Breast epithelium (tissue), 4 donors: ENCODE results near the gene NOX1. TPM values are rescaled to one million over a fixed set of nuclear protein-coding genes. Genes with fewer than 3 reads are reported as not detected.

Source experiments
- DNase-seq, 2 donors: peaks; one replicate each; pipeline ENCODE4 v3.0.0-alpha.2; 2019; ENCODE audit warnings: low spot score in 2 of 2
- H3K27ac ChIP-seq, 2 donors: fragments of 200-600 bp; sonication (generic) in 1 of 2; one replicate each; pipeline ENCODE4 v1.5.1; 2016 to 2019; ENCODE audit warnings: mild to moderate bottlenecking in 1 of 2
- H3K27me3 ChIP-seq, 2 donors: fragments of 200-600 bp; sonication (generic) in 1 of 2; one replicate each; pipeline versions ENCODE4 v1.5.1 to v1.6.0; 2017 to 2019; ENCODE audit warnings: control low read depth in 1 of 2, mild to moderate bottlenecking in 1 of 2
- H3K36me3 ChIP-seq: fragments of 200-600 bp; one replicate; pipeline ENCODE4 v1.5.1; 2019
- H3K4me1 ChIP-seq, 2 donors: fragments of 200-600 bp; sonication (generic); one replicate each; pipeline ENCODE4 v1.5.1; 2016 to 2019; ENCODE audit warnings: control low read depth in 1 of 2
- H3K4me3 ChIP-seq, 3 donors: fragments of 200-600 bp; sonication (generic); 1 replicate in 2 of 3; 2 replicates in 1 of 3; pipeline ENCODE4 v1.5.1; 2016 to 2019; ENCODE audit warnings: mild to moderate bottlenecking in 3 of 3, moderate library complexity in 2 of 3
- H3K9me3 ChIP-seq, 2 donors: fragments of 200-600 bp; sonication (generic) in 1 of 2; one replicate each; pipeline ENCODE4 v1.5.1; 2016 to 2019; ENCODE audit warnings: control low read depth in 1 of 2
- POLR2A ChIP-seq: fragments of 450-650 bp; IDR thresholded peaks from one replicate; pipeline ENCODE4 v1.6.1; 2016; ENCODE audit warnings: antibody characterized with exemption, mild to moderate bottlenecking, moderate library complexity
- POLR2AphosphoS5 ChIP-seq, 3 donors: sonication (generic); formaldehyde crosslinking; IDR thresholded peaks; one replicate each; pipeline ENCODE4 v1.6.1; 2017; ENCODE audit warnings: antibody characterized with exemption in 3 of 3
- intact Hi-C: fragments of 100-400 bp; cut with DNase I; formaldehyde crosslinking; loops from one replicate; pipeline ENCODE4 v1.15.1; 2023; ENCODE audit warnings: low total_unique reads
- total RNA-seq, 3 donors: library from RNA; depleted of rRNA; stranded (reverse); fragments of >200 nt; gene quantifications; one replicate each; pipeline ENCODE4 v1.1.0, GENCODE V29; 2016
- TF ChIP-seq, protein P1 (sequence below), 3 donors: fragments of 450-650 bp; IDR thresholded peaks; one replicate each; pipeline ENCODE4 v1.5.1; 2016 to 2017; ENCODE audit warnings: antibody characterized with exemption in 3 of 3, mild to moderate bottlenecking in 3 of 3, moderate library complexity in 3 of 3

NOX1 gene
- total RNA-seq, 3 donors from 2014 or later: not detected

DNA sequence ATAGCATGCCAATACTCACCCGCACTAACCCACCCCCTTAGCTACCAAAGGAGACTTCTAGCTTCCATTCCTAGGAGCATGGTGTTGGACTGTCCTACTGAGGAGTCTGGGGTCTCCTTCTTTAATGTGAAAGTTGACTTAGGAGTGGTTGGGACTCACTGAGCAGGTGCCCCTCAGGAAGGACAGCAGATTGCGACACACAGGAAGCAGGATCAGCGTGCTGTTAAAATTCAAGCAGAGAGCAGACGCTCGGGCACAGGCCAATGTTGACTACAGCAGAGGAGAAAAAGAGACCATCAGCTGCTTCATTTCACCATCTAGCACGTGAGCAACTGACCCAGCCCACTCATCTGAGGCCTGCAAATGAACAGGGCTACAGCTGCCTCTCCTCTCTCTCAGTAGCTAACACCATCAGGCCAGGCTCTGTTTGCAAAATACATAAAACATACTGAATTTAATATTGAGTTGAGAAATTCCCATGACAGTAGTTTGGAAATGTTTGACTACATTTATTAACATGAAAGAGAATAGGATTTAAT lies 10.8 kb downstream of the NOX1 start:
- no peak overlapping the region for H3K4me3 ChIP-seq
- H3K9me3 ChIP-seq: no peaks in the 10 kb centered on the region
- no peaks in the 10 kb centered on the region for H3K4me1 ChIP-seq
- no peak for TF ChIP-seq POLR2AphosphoS5 (IDR thresholded peaks at IDR 0.05)
- TF ChIP-seq POLR2A: no peak
- TF ChIP-seq, protein P1, sequence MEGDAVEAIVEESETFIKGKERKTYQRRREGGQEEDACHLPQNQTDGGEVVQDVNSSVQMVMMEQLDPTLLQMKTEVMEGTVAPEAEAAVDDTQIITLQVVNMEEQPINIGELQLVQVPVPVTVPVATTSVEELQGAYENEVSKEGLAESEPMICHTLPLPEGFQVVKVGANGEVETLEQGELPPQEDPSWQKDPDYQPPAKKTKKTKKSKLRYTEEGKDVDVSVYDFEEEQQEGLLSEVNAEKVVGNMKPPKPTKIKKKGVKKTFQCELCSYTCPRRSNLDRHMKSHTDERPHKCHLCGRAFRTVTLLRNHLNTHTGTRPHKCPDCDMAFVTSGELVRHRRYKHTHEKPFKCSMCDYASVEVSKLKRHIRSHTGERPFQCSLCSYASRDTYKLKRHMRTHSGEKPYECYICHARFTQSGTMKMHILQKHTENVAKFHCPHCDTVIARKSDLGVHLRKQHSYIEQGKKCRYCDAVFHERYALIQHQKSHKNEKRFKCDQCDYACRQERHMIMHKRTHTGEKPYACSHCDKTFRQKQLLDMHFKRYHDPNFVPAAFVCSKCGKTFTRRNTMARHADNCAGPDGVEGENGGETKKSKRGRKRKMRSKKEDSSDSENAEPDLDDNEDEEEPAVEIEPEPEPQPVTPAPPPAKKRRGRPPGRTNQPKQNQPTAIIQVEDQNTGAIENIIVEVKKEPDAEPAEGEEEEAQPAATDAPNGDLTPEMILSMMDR (IDR thresholded peaks at IDR 0.05): no peak
- H3K27me3 ChIP-seq: peaks cover 0 to 48% of the 10 kb centered on the region in 2 donors
- DNase-seq: no peak
- no peaks in the 10 kb centered on the region for H3K36me3 ChIP-seq
- intact Hi-C loops: no loop called here
- H3K27ac ChIP-seq: no peak overlapping the region

DNA sequence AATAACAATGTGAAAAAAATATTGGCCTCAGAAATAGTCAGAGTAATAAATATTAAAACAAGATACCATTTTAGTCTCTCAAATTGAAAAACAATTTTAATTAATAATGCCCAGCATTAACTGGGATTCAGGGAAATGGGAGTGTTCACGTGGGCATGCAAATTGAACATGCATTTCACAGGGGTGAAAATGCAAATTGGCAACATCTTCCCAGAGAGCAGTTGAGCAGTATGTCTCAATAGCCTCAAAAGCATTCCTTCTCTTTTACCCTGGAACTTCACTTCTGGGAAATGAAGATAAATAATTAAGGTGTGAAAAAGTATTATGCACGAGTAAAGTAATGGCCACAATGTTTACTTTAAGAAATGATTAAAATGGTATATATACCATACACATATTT lies 21.3 kb downstream of the NOX1 start:
- no peak for DNase-seq
- peaks cover 0 to 10% of the 10 kb centered on the region in 2 donors for H3K9me3 ChIP-seq
- no peak overlapping the region for H3K27ac ChIP-seq
- no peaks in the 10 kb centered on the region for H3K36me3 ChIP-seq
- peaks cover 0 to 18% of the 10 kb centered on the region in 2 donors for H3K27me3 ChIP-seq
- H3K4me1 ChIP-seq: no peaks in the 10 kb centered on the region
- TF ChIP-seq, protein P1 (IDR thresholded peaks at IDR 0.05): no peak
- TF ChIP-seq POLR2A (no peak), POLR2AphosphoS5 (IDR thresholded peaks at IDR 0.05) (no peak)
- intact Hi-C loops: no loop called here
- no peak overlapping the region for H3K4me3 ChIP-seq

- H3K4me1 ChIP-seq: no peaks in the 10 kb centered on the region
- intact Hi-C loops: no loop called here
- TF ChIP-seq POLR2AphosphoS5 (IDR thresholded peaks at IDR 0.05) (no peak), POLR2A (no peak)
- TF ChIP-seq, protein P1 (IDR thresholded peaks at IDR 0.05): no peak
- peaks cover 0 to 32% of the 10 kb centered on the region in 2 donors for H3K27me3 ChIP-seq
- no peak overlapping the region for H3K4me3 ChIP-seq
- DNase-seq: no peak
- no peak overlapping the region for H3K27ac ChIP-seq
- H3K36me3 ChIP-seq: no peaks in the 10 kb centered on the region
- H3K9me3 ChIP-seq: no peaks in the 10 kb centered on the region
Measured at GRCh38 chrX:100850317-100850716, 23.8 kb downstream of the NOX1 start.

DNA sequence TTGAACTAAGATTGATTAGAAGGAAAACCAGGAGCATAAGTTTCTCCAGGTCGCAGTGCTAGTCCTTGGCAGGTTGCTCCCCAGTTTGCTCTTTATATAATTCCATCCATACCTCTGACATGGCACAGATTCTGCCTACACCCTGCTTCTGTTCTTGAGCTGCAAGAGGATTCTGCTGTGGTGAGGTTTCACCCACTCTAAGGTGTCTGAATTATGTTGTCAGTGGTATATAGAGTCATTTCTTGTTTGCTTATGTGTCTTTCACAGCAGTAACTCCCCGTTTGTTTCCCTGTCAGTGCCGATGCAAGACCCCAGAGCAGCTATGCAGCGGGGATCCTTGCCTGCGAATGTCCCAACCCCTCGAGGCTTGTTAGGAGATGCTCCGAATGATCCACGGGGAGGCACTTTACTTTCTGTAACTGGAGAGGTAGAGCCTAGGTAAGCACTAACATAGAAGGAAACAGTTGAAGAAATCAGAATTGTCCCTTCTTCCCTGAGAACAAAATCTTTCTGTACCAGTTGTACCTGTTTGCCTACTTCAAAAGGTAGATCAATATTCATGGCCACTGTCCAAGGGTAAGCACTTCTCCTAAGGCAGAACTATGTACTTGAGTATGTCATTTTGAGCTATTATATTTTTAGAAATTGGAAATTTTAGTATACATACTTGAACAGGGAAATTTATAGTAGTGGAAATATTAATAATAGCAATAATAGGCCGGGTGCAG lies 42.8 kb downstream of the NOX1 start:
- Histone ChIP-seq H3K4me3 (no peak overlapping the region), H3K36me3 (no peaks in the 10 kb centered on the region), H3K9me3 (no peaks in the 10 kb centered on the region), H3K4me1 (no peaks in the 10 kb centered on the region), H3K27me3 (peaks cover 0 to 46% of the 10 kb centered on the region in 2 donors), H3K27ac (no peak overlapping the region)
- DNase-seq: no peak
- intact Hi-C loops: no loop called here
- no peak for TF ChIP-seq POLR2AphosphoS5 (IDR thresholded peaks at IDR 0.05)
- TF ChIP-seq, protein P1 (IDR thresholded peaks at IDR 0.05): no peak
- no peak for TF ChIP-seq POLR2A

GRCh38 chrX:100830547-100830946 lies 43.6 kb downstream of the NOX1 start:
- Histone ChIP-seq H3K9me3 (no peaks in the 10 kb centered on the region), H3K27me3 (peaks cover 0 to 41% of the 10 kb centered on the region in 2 donors), H3K27ac (no peak overlapping the region), H3K4me1 (no peaks in the 10 kb centered on the region), H3K4me3 (no peak overlapping the region), H3K36me3 (no peaks in the 10 kb centered on the region)
- intact Hi-C loops: no loop called here
- no peak for DNase-seq
- no peak for TF ChIP-seq POLR2AphosphoS5 (IDR thresholded peaks at IDR 0.05)
- TF ChIP-seq POLR2A: no peak
- TF ChIP-seq, protein P1 (IDR thresholded peaks at IDR 0.05): no peak
